ENCODE data around the gene RGS7. TPM values are rescaled to one million over a fixed set of nuclear protein-coding genes. Genes with fewer than 3 reads are reported as not detected.

The RGS7 gene
- total RNA-seq, 1 experiment from 2014 or later: 1.0 TPM

DNA sequence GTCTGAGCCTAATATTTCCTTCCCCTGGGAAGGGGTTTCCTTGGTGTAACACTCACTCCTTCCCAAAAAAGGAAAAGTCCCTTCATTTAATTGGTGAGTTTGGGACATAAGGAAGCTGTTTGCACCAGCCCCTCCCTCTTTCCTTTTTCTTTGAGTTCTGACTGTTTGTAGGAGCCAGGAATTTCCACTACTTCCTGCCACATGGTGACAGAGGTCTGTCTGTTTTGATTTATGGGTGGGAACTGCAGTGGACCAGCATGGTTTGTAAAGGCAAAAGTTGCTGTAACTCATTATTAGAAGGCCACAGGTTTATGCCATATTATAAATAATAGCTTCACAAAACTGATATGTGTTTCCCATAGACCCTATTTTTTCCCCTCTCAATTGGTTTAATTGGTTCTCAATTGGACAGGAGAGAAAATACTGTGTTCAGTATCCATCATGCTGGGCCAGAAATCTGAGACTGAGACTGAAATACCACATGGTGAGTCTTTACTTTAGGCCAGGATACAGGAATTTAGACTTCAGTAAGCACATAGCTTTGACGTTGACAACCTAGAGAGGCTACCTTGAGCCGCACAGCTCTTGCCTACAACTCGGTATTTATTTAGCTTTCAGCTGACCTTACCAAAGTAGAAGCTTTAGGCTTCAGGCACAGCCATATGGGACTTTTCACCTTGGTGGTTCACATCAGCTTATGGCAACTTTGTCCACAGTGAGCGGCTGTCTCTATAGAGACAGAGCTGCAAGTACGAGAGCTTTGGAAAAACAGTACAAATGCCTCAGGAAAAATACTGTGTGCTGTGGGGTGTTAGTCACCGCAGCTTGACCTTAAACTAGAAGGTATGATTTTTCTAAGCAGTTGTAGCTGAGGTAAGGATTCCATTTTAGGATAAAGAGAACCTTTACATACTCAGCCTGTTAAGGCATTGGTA, 40.0 kb upstream of the RGS7 start:
- CTCF ChIA-PET: interaction anchor here (0.8 kb wide), 1 partner anchor 509 kb away, joined by 3 read pairs; no protein-coding TSS in a partner anchor
- TF ChIP-seq, protein P1, sequence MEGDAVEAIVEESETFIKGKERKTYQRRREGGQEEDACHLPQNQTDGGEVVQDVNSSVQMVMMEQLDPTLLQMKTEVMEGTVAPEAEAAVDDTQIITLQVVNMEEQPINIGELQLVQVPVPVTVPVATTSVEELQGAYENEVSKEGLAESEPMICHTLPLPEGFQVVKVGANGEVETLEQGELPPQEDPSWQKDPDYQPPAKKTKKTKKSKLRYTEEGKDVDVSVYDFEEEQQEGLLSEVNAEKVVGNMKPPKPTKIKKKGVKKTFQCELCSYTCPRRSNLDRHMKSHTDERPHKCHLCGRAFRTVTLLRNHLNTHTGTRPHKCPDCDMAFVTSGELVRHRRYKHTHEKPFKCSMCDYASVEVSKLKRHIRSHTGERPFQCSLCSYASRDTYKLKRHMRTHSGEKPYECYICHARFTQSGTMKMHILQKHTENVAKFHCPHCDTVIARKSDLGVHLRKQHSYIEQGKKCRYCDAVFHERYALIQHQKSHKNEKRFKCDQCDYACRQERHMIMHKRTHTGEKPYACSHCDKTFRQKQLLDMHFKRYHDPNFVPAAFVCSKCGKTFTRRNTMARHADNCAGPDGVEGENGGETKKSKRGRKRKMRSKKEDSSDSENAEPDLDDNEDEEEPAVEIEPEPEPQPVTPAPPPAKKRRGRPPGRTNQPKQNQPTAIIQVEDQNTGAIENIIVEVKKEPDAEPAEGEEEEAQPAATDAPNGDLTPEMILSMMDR (IDR thresholded peaks at IDR 0.05; ENCODE audit: unreplicated experiment): no peak
- no peaks in the 10 kb centered on the region for H3K27me3 Mint-ChIP-seq (ENCODE audit: unreplicated experiment)
- no peaks in the 10 kb centered on the region for H3K9me3 Mint-ChIP-seq (ENCODE audit: low read depth, unreplicated experiment)
- no TSS peak for BruUV-seq (replicated peaks)
- H3K4me3 Mint-ChIP-seq (ENCODE audit: low read depth, unreplicated experiment): no peak overlapping the region
- H3K27ac Mint-ChIP-seq (ENCODE audit: unreplicated experiment): no peak overlapping the region
- H3K4me1 Mint-ChIP-seq (ENCODE audit: low read depth, unreplicated experiment): no peaks in the 10 kb centered on the region
- intact Hi-C loops (cut with micrococcal nuclease; ENCODE audit: unreplicated experiment): no loop called here
- H3K36me3 Mint-ChIP-seq (ENCODE audit: insufficient read depth, unreplicated experiment): no peaks in the 10 kb centered on the region
- DNase-seq: no peak

DNA sequence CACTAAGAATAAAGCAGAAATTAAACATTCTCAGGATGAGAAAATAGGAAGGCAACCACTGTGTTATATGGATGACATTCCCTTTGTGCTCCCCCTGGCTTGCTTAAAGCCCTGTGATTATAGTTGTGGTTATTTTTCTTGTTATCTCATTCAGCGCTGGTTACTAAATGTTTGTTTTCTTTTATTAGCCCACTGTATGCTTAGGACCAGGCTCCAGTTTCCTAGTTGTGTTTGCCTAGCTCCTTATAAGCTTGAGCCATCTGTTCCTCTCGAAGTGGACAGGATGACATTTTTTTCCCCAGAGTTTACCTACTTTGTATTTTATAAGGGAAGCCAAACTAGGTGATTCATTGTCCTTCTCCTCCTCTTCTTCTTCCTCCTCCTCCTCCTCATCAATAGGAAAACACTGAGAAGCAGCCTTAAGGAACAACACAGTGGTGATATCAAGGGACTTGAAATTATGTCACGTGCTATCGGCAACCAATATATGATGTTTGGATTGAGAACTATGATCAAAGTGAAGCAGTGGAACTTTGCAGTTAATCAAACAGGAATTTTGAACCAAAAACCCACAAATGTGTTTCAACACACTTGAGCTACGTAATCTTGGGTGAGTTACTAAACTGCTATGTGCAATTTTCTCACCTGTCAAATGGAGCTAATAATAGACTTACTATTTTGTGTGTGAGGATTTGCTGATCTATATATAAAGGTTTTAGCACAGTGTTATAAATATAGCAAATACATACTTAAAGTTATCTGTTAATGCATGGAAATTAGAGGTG, 35.1 kb upstream of the RGS7 start:
- CTCF ChIA-PET: interaction anchor here (0.7 to 1.7 kb wide), 2 partner anchors 14 to 93 kb away, joined by 3 to 5 read pairs; no protein-coding TSS in a partner anchor

DNA sequence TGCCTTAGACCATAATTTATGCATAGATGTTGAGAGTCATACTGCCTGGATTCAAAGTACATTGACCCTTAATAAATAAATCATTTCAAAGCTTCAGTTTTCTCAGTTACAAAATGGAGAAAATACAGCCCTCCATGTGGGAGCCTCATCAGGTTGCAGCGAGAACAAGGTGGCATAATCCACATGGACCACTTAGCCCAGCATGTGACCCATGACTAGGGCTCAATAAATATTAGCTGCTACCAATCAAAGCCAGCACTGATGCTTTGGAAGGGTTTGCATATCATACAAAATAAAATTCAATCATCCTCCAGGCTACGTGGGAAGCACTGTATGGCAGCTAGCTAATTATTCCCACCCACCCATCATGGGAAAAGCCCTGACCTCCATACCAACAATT, 33.5 kb upstream of the RGS7 start:
- no peak for DNase-seq
- H3K36me3 Mint-ChIP-seq (ENCODE audit: insufficient read depth, unreplicated experiment): no peaks in the 10 kb centered on the region
- CTCF ChIA-PET: no interaction called here
- BruUV-seq (replicated peaks): no TSS peak
- TF ChIP-seq, protein P1 (IDR thresholded peaks at IDR 0.05; ENCODE audit: unreplicated experiment): no peak
- H3K27ac Mint-ChIP-seq (ENCODE audit: unreplicated experiment): no peak overlapping the region
- intact Hi-C loops (cut with micrococcal nuclease; ENCODE audit: unreplicated experiment): no loop called here
- H3K27me3 Mint-ChIP-seq (ENCODE audit: unreplicated experiment): no peaks in the 10 kb centered on the region
- no peaks in the 10 kb centered on the region for H3K4me1 Mint-ChIP-seq (ENCODE audit: low read depth, unreplicated experiment)
- no peak overlapping the region for H3K4me3 Mint-ChIP-seq (ENCODE audit: low read depth, unreplicated experiment)
- H3K9me3 Mint-ChIP-seq (ENCODE audit: low read depth, unreplicated experiment): no peaks in the 10 kb centered on the region

More for the DNA sequence above, 35.1 kb upstream of the RGS7 start:
- no peaks in the 10 kb centered on the region for H3K9me3 Mint-ChIP-seq (ENCODE audit: low read depth, unreplicated experiment)
- no TSS peak for BruUV-seq (replicated peaks)
- no peak overlapping the region for H3K4me3 Mint-ChIP-seq (ENCODE audit: low read depth, unreplicated experiment)
- TF ChIP-seq, protein P1 (IDR thresholded peaks at IDR 0.05; ENCODE audit: unreplicated experiment): no peak
- DNase-seq: no peak
- no peaks in the 10 kb centered on the region for H3K4me1 Mint-ChIP-seq (ENCODE audit: low read depth, unreplicated experiment)
- intact Hi-C loops (cut with micrococcal nuclease; ENCODE audit: unreplicated experiment): no loop called here
- no peak overlapping the region for H3K27ac Mint-ChIP-seq (ENCODE audit: unreplicated experiment)
- no peaks in the 10 kb centered on the region for H3K36me3 Mint-ChIP-seq (ENCODE audit: insufficient read depth, unreplicated experiment)
- no peaks in the 10 kb centered on the region for H3K27me3 Mint-ChIP-seq (ENCODE audit: unreplicated experiment)

DNA sequence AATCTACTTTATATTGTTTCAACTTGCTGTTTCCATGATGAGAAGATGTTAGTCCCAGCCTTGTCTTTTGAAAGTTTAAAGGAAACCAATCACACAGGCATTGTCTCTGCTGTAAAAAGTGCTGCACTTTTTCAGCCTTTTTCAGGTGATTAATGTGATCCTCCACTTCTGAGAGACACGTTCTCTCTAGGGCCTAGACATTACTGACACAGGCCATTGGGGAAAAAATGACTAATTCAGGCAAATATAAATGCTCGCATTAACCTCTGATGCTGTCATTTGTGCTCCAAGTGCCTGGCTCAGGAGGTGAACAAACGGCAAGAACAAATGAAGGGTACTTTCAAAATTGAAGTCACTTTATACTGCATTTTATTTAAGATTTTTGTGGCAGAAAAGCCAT, 32.4 kb upstream of the RGS7 start:
- intact Hi-C loops (cut with micrococcal nuclease; ENCODE audit: unreplicated experiment): no loop called here
- no peak overlapping the region for H3K4me3 Mint-ChIP-seq (ENCODE audit: low read depth, unreplicated experiment)
- TF ChIP-seq, protein P1 (IDR thresholded peaks at IDR 0.05; ENCODE audit: unreplicated experiment): no peak
- no peaks in the 10 kb centered on the region for H3K27me3 Mint-ChIP-seq (ENCODE audit: unreplicated experiment)
- BruUV-seq (replicated peaks): no TSS peak
- H3K9me3 Mint-ChIP-seq (ENCODE audit: low read depth, unreplicated experiment): no peaks in the 10 kb centered on the region
- H3K27ac Mint-ChIP-seq (ENCODE audit: unreplicated experiment): no peak overlapping the region
- DNase-seq: no peak
- no peaks in the 10 kb centered on the region for H3K4me1 Mint-ChIP-seq (ENCODE audit: low read depth, unreplicated experiment)
- CTCF ChIA-PET: no interaction called here
- H3K36me3 Mint-ChIP-seq (ENCODE audit: insufficient read depth, unreplicated experiment): no peaks in the 10 kb centered on the region

Measured in Calu3 (cell line).